Cardiac septum (tissue), 1 donor: ENCODE measurements around the gene CLASP1. TPM values are rescaled to one million over a fixed set of nuclear protein-coding genes. Genes with fewer than 3 reads are reported as not detected.
"Not testable (repeated sequence)": the region's sequence is repeated elsewhere in the genome, so short reads cannot be mapped to it uniquely, and the experiment has no call there.

Source experiments
- DNase-seq: peaks from one replicate; pipeline ENCODE4 v3.0.0-alpha.2; 2020; ENCODE audit warnings: low spot score
- intact Hi-C: fragments of 100-400 bp; cut with DNase I; formaldehyde crosslinking; loops from one replicate; pipeline ENCODE4 v1.14.0; 2022
- total RNA-seq: library from RNA; stranded (reverse); fragmentation: NEBNext Ultra II Directional; extraction: Animal tissue kit (Norgen Biotek cat#: 25700); gene quantifications from one replicate; pipeline ENCODE4 v1.2.1, GENCODE V29; 2021
- donor health status: DM: no; HTN: no; CAD: no.

Gene CLASP1
- total RNA-seq, 1 donor from 2014 or later: 66.1 TPM

DNA sequence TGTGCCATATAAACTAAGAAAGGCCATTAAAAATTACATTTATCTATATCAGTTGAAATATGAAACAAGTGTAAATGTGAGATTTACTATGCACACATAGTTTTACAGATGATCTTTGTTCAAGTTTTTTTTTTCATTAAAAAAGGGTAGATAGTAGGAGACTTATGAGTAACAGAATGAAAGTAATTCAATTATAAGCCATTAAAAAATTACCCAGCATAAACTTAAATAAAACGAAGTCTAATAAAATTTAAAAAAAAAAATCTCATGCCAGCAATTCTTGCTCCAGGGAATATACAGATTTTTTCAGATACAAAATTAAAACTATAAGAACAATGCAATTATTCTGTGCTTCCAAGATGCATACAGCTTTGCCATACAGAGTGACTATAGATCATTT is 236.9 kb downstream of the CLASP1 start:
- no peak for DNase-seq
- intact Hi-C loops: no loop called here

DNA sequence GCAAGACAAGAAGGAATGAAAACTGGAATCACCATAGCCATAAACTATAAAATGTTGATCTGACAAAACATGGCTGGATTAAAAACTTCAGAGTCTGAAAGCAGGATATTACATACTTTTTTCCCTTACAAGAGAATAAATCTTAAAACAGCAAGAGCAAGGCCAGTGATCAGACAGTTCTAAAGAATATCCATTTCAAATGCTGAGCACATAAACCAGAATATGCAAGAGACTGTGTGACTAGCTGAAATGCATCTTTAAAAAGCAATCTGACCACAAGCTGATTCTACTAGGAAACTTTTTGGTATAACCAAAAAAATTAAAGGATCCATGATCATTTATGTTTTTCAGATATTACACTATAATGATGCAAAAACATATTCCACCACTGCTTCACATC is 239.3 kb downstream of the CLASP1 start:
- intact Hi-C loops: loop anchor here (5.0 kb wide), 1 partner anchor 117 kb away; no protein-coding TSS in a partner anchor
- no peak for DNase-seq

DNA sequence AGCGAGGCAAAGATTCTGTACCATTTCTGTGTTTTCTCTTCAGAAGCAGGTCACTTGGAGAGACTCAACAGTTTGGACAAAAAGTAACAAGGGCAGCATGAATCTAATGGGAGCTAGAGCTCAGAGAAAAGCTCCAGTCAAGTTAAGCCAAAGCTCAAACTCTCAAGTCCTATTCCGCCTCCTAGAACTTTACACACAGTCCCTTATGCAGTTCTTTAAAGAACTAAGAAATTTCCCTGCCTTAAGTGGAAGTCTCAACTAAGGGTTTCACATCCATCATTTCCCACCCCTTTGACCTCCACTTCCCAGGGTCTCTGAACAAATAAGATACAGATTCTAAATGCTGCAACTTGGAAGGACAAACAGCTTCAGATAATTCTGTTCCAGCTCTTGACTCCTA is 239.9 kb downstream of the CLASP1 start:
- no peak for DNase-seq
- intact Hi-C loops: loop anchor here (5.0 kb wide), 1 partner anchor 118 kb away; no protein-coding TSS in a partner anchor

DNA sequence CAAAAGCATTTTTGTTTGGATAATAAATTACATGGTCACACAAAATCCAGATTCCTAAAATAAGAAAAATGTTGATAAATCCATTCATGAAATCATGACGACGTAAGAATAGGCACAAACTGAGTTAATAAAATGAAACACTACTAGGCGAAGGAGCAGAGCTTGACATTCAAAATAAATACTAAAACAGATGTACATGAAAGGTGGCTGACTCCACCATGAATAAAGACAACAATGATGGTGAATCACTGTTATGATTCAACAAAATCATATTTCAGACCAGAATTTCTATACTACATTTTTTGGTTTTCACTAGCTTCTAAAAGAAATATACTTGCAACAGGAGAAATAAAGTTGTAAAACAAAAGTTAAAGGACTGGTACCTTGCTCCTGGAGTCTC is 240.6 kb downstream of the CLASP1 start:
- intact Hi-C loops: loop anchor here (5.0 kb wide), 1 partner anchor 119 kb away; no protein-coding TSS in a partner anchor
- no peak for DNase-seq

DNA sequence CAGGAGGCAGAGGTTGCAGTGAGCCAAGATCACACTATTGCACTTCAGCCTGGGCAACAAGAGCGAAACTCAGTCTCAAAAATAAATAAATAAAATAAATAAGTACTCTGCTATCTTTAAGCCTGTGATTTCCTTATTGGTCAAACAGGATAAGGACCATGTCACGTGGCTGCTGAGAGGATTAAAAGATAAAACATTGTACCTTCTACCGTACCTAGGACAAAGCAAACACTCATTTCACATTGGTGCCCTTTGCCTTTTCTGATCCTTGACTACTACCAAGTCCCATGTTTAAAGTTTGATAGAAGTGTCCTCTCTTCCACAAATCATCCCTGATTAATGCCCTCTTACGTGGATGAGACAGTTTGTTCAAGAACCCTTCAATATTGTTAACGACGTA is 244.0 kb downstream of the CLASP1 start:
- intact Hi-C loops: loop anchor here (5.0 kb wide), 1 partner anchor 122 kb away; no protein-coding TSS in a partner anchor
- DNase-seq: no peak

DNA sequence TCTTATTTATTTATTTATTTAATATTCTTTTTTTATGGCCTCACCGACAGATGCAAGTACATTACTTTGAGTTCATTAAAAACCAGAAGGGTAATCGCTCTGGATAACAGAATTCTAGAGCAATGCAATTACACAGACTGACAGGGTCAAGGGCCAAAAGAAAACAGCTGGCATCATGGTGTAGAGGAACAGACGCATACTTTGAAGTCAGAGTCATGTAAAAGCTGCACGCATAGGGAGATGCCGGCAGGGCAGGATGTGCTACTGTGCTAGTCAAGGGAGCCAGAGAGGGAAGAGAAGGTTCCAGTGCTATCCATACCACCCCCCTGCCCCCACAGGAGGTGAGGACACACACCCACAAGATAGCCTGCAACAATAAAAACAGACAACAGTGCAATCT is 249.1 kb downstream of the CLASP1 start:
- intact Hi-C loops: no loop called here
- no peak for DNase-seq

DNA sequence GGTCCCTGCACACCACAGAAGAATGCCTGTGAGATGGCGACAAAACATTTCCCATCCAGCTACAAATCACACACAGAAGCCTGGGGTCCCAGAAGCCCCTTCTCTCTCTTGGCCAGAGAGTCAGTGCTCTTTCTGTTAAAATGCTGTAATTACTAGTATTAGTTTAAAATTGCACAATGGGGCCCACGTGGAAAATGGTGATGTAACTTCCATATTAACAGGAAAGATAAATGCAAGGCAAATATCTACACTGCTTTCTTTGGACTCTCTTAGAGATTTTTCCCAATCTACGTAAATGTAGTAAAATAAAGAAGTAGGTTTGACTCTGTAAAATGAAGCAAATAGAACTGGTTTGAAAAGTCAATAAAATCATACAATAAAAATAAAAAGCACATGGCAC is 250.4 kb downstream of the CLASP1 start:
- intact Hi-C loops: no loop called here
- DNase-seq: no peak

DNA sequence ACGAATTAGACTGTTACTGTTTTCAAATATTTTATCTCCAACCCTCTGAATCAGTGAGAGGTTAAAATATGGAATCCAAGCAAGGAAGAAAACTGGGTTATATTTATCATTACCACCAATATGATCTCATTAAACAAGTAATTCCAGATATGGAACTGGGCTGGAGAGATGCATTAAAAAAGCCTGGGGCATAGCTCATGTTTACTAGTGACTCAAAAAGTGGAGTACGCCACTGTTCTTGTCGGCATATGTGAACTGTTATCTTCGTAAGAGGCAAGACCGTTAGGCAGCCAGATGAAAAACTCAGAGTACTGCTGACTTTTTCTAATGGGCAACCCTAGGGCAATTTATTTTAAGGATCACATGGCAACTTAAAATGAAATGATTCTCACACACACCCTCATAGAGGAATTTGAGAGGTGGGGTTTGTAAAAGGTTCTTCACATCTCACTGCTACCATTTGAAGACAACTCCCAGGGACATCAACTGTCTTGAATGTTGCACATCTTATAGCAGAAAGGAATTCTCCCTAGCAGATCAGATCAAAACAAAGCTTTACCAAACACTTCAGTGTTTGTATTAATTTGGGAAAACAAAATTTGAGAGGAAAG is 259.1 kb downstream of the CLASP1 start:
- intact Hi-C loops: no loop called here
- DNase-seq: no peak

DNA sequence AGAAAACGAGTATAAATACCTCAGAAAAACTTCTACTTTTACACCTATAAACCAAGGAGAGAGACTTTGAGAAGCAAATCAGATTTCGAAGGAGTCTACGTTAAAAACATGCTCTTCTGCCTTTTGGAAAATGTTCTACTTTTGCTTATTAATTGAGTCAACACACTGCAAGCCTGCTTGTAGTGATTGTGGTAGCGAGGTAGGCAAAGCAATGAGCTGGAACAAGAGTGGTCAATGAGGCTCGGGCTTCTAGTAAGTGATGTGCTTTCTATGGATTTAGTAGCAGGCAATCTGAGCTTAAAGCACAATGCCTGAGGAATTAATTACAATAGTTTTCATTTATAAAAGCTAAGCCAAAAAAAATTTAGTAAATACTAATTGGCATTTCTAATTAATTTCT is 260.9 kb downstream of the CLASP1 start:
- intact Hi-C loops: no loop called here
- no peak for DNase-seq

DNA sequence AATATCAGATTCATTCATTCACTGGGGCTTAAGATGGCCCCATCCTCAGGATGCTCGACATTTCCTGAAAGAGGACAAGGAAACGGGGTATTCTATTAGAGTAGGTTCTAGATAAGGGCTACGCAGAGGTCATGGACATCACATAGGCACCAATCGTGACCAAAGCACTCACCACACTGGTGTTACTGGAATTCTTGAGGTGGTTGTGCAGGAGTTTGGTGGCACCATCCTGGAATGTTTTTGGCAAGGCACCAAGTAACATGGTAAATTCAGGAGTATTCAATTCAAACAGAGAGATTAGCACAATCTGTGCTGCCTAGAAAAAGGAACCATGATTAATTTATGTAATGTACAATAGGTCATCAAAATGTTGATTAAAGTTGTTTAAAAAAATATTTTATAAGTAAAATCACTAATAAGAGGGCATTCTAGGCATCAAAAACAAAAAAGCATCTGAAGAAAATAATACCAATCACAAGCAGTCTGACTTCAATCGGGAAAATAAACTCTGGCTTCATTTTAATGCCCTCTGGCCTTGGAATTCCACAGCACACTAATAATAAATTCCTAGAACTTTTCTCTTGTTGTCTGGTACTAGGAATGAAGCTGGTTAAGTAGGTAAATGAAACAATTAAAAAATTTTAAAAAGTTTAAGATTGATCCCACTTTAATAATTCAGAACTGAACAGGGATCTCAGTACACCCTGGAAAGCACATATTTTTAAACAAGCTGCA is 261.5 kb downstream of the CLASP1 start:
- intact Hi-C loops: no loop called here
- DNase-seq: no peak

DNA sequence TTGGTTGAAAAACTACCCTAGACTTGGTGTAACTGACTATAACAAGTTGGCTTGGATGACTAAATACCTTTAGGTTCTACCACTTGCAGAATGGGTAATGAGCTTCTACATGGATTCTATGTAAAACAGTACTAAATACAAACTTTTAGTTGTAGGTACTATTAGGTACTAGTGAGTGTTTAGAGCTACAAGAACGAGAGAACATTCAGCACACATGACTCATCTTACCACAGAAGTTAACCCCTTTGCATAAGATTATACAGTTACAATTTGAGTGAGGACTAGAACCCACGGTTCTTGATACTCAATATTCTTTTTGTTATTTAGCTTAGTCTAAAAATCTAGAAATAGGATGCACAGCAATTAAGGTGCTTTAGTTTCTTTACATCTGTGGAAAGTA is 262.6 kb downstream of the CLASP1 start:
- intact Hi-C loops: no loop called here
- DNase-seq: no peak

DNA sequence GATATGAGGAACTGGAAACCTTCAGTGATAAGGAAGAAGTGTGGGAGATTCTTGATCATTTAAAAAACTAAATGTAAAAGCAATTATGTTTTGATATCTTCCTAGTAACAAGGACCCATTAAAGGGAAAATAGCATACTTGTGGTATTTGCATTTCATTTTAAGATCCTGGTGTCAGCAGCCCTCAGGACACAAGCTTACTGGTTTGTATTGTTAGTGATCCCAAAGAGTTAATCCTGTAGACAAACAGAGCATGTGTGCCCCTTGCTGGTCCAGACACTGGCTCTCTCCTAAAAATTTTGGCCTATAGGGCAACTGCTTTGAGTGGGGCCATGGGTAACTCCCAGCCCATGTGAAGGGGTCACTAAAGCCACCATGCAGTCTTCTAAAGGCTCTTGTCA is 263.2 kb downstream of the CLASP1 start:
- DNase-seq: no peak
- intact Hi-C loops: no loop called here

DNA sequence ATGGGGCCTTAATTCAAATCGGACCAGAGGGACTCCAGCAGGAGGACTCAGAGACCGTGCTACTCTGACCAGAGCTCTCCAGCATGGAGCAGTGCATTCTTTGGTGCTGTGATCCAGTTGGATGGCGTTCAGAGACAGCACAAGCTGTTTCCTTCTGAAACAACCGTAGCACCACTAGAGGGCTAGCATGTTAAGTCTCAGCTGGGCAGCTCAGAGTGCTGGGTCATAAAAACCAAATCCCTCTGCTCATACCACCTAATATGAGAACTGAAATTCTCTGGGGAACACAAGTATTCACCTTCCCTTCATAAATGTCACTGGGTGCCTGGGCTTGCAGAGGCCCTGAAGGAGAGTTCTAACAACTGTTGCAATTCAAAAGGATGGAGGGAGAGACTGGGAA is 266.5 kb downstream of the CLASP1 start:
- DNase-seq: no peak
- intact Hi-C loops: no loop called here

DNA sequence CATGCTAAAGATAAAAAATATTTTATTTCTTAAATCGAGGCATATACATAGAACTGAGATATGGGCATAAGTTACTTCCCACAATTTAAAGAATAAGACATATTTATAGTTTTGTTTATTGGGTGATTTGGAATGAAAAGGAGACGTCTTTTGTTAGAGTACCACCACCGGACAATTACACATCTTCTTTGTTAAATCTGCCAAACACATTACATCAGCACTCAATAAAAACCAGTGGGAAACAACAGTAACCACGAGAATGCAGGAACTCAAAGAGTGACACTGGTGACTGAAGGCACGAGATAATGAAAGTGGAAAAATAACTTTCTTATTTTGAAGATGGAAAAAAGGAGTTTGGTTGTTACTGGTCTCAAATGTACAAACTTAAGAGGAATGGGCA is 271.6 kb downstream of the CLASP1 start:
- intact Hi-C loops: no loop called here

DNA sequence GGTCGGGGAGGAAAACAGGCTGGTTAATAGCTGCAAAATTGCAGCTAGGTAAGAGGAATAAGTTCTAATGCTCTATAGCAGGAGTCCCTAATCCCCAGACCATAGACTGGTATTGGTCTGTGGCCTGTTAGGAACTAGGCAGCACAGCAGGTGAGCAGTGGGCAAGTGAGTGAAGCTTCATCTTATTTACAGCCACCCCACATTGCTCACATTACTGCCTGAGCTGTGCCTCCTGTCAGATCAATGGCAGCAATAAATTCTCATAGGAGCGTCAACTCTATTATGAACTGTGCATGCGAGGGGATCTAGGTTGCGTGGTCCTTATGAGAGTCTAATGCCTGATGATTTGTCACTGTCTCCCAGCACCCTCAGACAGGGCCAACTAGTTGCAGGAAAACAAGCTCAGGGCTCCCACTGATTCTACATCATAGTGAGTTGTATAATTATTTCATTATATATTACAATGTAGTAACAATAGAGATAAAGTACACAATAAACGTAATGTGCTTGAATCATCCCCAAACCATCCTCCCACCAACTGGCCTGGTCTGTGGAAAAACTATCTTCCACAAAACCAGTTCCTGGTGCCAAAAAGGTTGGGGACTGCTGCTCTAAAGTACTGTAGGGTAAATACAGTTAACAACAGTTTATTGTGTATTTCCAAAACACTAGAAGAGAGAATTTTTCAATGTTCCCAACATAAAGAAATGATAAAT is 272.6 kb downstream of the CLASP1 start:
- DNase-seq: no peak
- intact Hi-C loops: no loop called here

More for the DNA sequence above, 271.6 kb downstream of the CLASP1 start:
- no peak for DNase-seq

DNA sequence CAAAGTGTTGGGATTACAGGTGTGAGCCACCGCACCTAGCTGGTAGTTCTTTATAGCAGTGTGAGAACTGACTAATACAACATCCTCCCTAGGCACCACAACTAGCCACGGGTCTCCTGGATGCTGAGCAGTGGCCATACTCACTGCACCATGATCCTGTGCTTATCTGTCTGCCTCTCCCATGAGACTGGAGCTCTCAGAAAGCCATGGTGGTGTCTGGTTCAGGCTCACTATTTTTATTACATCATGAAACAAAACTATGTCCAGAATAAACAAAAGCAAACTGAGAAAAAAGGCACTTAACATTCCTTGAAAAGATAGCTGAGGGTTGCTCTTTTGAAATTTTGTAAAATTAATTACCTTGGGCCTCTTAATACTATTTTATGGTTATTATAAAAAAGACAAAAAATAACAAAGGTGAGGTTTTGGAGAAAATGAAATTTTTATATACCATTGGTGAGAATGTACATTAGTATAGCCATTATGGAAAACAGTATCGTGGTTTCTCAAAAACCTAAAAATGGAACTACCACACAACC is 273.6 kb downstream of the CLASP1 start:
- DNase-seq: no peak
- intact Hi-C loops: no loop called here

DNA sequence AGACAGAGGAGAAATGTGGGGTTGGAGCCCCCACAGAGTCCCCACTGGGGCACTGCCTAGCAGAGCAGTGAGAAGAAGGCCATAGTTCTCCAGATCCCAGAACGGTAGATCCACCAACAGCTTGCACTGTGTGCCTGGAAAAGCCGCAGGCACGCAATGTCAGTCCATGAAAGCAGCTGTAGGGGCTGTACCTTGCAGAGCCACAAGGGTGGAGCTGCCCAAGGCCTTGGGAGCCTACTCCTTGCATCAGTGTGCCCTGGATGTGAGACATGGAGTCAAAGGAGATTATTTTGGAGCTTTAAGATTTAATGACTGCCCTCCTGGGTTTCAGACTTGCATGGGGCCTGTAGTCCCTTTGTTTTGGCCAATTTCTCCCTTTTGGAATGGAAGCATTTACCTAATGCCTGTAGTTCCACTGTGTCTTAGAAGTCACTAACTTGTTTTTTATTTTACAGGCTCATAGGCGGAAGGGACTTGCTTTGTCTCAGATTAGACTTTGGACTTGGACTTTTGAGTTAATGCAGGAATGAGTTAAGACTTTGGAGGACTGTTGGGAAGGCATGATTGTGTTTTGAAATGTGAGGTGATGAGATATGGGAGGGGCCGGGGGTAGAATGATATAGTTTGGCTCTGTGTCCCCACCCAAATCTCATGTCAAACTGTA is 274.7 kb downstream of the CLASP1 start:
- DNase-seq, intact Hi-C loops: not testable (repeated sequence)

DNA sequence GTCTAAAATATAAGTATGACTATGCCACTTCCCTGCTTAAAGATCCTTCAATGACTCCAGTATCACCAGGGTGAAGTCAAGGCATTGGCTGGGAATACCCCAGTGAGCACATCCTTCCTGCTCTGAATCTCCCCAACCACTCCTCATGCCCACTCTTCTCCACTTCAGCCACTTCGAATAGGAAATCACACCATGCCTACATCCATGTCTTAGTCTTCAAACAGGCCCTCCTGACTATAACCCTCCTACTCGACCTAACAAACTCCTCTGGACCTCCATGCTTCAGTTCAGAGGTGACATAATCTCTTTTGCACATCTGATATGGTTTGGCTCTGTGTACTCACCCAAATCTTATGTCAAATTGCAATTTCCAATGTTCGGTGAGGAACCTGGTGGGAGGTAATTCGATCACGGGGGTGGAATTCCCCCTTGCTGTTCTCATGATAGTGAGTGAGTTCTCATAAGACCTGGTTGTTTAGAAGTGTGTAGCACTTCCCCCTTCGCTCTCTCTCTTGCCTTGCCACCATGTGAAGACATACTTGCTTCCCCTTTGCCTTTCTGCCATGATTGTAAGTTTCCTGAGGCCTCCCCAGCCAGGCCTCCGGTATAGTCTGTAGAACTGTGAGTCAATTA is 276.4 kb downstream of the CLASP1 start:
- DNase-seq: no peak
- intact Hi-C loops: no loop called here

DNA sequence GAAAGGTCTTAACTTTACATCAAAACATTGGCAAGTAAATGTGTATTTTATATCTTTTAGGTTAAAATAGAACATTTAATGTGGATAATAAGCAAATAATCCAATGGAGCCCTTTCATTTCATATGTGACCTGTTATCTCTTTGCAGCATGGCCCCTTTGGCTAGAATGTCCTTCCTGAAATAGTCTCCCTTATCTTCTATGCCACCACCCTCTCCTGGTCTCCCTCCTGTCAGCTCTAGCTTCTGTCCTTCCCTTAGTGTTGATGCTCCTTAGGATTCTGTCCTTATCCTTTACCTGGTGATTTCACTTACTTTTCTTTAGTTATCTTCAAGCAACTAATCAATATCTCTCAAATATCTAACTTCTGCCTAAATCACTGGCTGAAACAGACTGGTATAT is 277.2 kb downstream of the CLASP1 start:
- DNase-seq: no peak

More for the DNA sequence above, 277.2 kb downstream of the CLASP1 start:
- intact Hi-C loops: no loop called here
